GM12891 (cell line): ENCODE measurements around the gene VGLL4.

Experiments used
- PAX5 ChIP-seq: IDR thresholded peaks from 2 replicates; pipeline ENCODE4 v1.6.1; 2011; ENCODE audit warnings: low read length, moderate library complexity, mild to moderate bottlenecking; ENCODE audit not compliant: insufficient read depth, severe bottlenecking
- POLR2A ChIP-seq: IDR thresholded peaks from 2 replicates; pipeline ENCODE4 v1.6.1; 2011; ENCODE audit warnings: low read depth, low read length, control low read depth
- POLR2AphosphoS5 ChIP-seq: IDR thresholded peaks from 2 replicates; pipeline ENCODE4 v1.6.1; 2011; ENCODE audit warnings: low read depth, low read length, control low read depth
- POU2F2 ChIP-seq: IDR thresholded peaks from 2 replicates; pipeline ENCODE4 v1.6.1; 2011; ENCODE audit warnings: low read depth, mild to moderate bottlenecking, control low read depth, low read length, moderate library complexity
- SPI1 ChIP-seq: IDR thresholded peaks from 2 replicates; pipeline ENCODE4 v1.6.1; 2011; ENCODE audit warnings: low read depth, low read length, control low read depth
- TAF1 ChIP-seq: IDR thresholded peaks from 2 replicates; pipeline ENCODE4 v1.6.1; 2011; ENCODE audit warnings: low read depth, low read length, control low read depth

- TF ChIP-seq POLR2AphosphoS5 (no peak), TAF1 (no peak), POLR2A (no peak), SPI1 (no peak), PAX5 (no peak), POU2F2 (no peak)
These were observed 60.5 kb downstream of the VGLL4 start for GRCh38 chr3:11583235-11583634.
